Breast epithelium (tissue), 4 donors: Measurements from ENCODE around the gene MED22. TPM values are rescaled to one million over a fixed set of nuclear protein-coding genes. Genes with fewer than 3 reads are reported as not detected.
"Not testable (repeated sequence)": the region's sequence is repeated elsewhere in the genome, so short reads cannot be mapped to it uniquely, and the experiment has no call there.

Experiments used
- DNase-seq, 2 donors: peaks; one replicate each; pipeline ENCODE4 v3.0.0-alpha.2; 2019; ENCODE audit warnings: low spot score in 2 of 2
- H3K27ac ChIP-seq, 2 donors: fragments of 200-600 bp; sonication (generic) in 1 of 2; one replicate each; pipeline ENCODE4 v1.5.1; 2016 to 2019; ENCODE audit warnings: mild to moderate bottlenecking in 1 of 2
- H3K27me3 ChIP-seq, 2 donors: fragments of 200-600 bp; sonication (generic) in 1 of 2; one replicate each; pipeline versions ENCODE4 v1.5.1 to v1.6.0; 2017 to 2019; ENCODE audit warnings: control low read depth in 1 of 2, mild to moderate bottlenecking in 1 of 2
- H3K36me3 ChIP-seq: fragments of 200-600 bp; one replicate; pipeline ENCODE4 v1.5.1; 2019
- H3K4me1 ChIP-seq, 2 donors: fragments of 200-600 bp; sonication (generic); one replicate each; pipeline ENCODE4 v1.5.1; 2016 to 2019; ENCODE audit warnings: control low read depth in 1 of 2
- H3K4me3 ChIP-seq, 3 donors: fragments of 200-600 bp; sonication (generic); 1 replicate in 2 of 3; 2 replicates in 1 of 3; pipeline ENCODE4 v1.5.1; 2016 to 2019; ENCODE audit warnings: mild to moderate bottlenecking in 3 of 3, moderate library complexity in 2 of 3
- H3K9me3 ChIP-seq, 2 donors: fragments of 200-600 bp; sonication (generic) in 1 of 2; one replicate each; pipeline ENCODE4 v1.5.1; 2016 to 2019; ENCODE audit warnings: control low read depth in 1 of 2
- POLR2A ChIP-seq: fragments of 450-650 bp; IDR thresholded peaks from one replicate; pipeline ENCODE4 v1.6.1; 2016; ENCODE audit warnings: antibody characterized with exemption, mild to moderate bottlenecking, moderate library complexity
- POLR2AphosphoS5 ChIP-seq, 3 donors: sonication (generic); formaldehyde crosslinking; IDR thresholded peaks; one replicate each; pipeline ENCODE4 v1.6.1; 2017; ENCODE audit warnings: antibody characterized with exemption in 3 of 3
- intact Hi-C: fragments of 100-400 bp; cut with DNase I; formaldehyde crosslinking; loops from one replicate; pipeline ENCODE4 v1.15.1; 2023; ENCODE audit warnings: low total_unique reads
- total RNA-seq, 3 donors: library from RNA; depleted of rRNA; stranded (reverse); fragments of >200 nt; gene quantifications; one replicate each; pipeline ENCODE4 v1.1.0, GENCODE V29; 2016
- TF ChIP-seq, protein P1 (sequence below), 3 donors: fragments of 450-650 bp; IDR thresholded peaks; one replicate each; pipeline ENCODE4 v1.5.1; 2016 to 2017; ENCODE audit warnings: antibody characterized with exemption in 3 of 3, mild to moderate bottlenecking in 3 of 3, moderate library complexity in 3 of 3

The MED22 gene
- total RNA-seq: 10 to 100 TPM; 19.2 to 32.2 (median 31.1) TPM

DNA sequence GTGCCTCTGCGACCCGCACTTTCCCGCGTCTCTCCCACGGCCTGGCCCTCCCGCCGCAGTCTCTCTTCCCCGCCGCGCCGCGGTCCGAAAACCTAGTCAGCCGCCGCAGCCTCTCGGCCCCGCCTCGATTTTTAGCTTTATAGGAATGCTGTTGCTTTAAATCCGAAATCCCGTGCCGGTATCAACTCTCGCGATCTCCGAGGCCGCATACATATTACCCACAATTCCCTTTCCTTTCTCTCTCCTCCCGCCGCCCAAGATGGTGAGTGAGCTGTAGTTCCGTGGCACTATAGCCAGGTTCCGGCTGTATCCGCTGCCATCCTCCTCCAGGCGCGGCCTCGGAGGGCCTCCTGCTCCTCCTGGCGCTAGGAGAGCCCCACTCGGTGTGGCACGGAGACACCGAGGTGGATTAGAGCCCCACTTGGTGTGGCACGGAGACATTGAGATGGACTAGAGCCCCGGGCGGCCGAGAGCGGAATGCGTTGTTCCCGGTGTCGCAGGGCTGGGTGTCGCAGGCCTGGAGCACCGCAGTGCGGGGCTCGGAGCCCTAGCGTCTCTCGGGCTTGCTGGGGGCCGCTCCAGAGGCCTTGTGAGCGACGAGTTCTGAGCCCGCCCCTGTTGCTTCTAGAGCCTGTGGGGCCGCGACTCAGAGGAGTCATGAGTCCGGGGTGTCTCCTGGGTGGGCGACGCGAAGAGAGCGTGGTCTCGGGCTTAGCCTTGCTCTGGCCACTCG lies at the start of gene MED22, which contains the start of gene RPL7A:
TSS of gene MED22 (minus strand) at position 147 of the 733 bp plus-strand sequence. CDS start 1,469 bp downstream, outside the sequence.
TSS of gene RPL7A (plus strand) at position 234 of the 733 bp plus-strand sequence. CDS start at position 260, 26 bp downstream.
- TF ChIP-seq, protein P1, sequence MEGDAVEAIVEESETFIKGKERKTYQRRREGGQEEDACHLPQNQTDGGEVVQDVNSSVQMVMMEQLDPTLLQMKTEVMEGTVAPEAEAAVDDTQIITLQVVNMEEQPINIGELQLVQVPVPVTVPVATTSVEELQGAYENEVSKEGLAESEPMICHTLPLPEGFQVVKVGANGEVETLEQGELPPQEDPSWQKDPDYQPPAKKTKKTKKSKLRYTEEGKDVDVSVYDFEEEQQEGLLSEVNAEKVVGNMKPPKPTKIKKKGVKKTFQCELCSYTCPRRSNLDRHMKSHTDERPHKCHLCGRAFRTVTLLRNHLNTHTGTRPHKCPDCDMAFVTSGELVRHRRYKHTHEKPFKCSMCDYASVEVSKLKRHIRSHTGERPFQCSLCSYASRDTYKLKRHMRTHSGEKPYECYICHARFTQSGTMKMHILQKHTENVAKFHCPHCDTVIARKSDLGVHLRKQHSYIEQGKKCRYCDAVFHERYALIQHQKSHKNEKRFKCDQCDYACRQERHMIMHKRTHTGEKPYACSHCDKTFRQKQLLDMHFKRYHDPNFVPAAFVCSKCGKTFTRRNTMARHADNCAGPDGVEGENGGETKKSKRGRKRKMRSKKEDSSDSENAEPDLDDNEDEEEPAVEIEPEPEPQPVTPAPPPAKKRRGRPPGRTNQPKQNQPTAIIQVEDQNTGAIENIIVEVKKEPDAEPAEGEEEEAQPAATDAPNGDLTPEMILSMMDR (IDR thresholded peaks at IDR 0.05): peak in 1 of 3 donors; percentile 12
- peak; percentile 95 to 97 (median 96) for TF ChIP-seq POLR2AphosphoS5 (IDR thresholded peaks at IDR 0.05)
- TF ChIP-seq POLR2A: peak; percentile 70
- intact Hi-C loops: no loop called here
- Histone ChIP-seq H3K36me3 (peaks cover 6% of the 10 kb centered on the region), H3K27ac (peak within 1 kb of the TSS; percentile 96 to 98), H3K27me3 (no peaks in the 10 kb centered on the region), H3K9me3 (no peaks in the 10 kb centered on the region), H3K4me3 (peak within 1 kb of the TSS; percentile 95 to 99 (median 99)), H3K4me1 (peaks cover 0 to 18% of the 10 kb centered on the region in 2 donors)
- peak; percentile 94 for DNase-seq

DNA sequence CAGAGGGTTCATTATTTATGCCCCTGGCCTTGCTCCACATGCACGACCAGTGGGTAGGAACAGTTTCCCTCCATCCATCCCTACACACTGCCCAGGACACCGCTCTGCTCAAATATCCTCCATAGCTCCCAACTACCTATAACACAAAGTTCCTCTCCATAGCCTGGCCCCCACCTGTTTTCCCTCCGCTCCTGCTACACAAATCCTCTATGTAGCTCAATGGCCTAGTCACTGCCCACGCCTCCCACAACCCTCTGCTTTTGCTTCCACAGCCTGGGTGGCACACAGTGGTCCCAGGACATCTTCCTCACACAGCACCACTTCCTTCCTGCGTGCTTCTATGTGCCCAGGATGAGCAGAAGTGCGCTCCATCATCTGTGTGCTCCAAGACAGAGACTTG lies 49.4 kb upstream of the MED22 start:
- intact Hi-C loops: loop anchor here (10.0 kb wide), 1 partner anchor 467 kb away; no protein-coding TSS in a partner anchor
- Histone ChIP-seq H3K9me3 (no peaks in the 10 kb centered on the region), H3K27me3 (peaks cover 0 to 17% of the 10 kb centered on the region in 2 donors), H3K4me1 (no peaks in the 10 kb centered on the region), H3K4me3 (no peak overlapping the region), H3K36me3 (no peaks in the 10 kb centered on the region), H3K27ac (no peak overlapping the region)
- no peak for DNase-seq
- TF ChIP-seq POLR2AphosphoS5 (IDR thresholded peaks at IDR 0.05) (no peak), POLR2A (no peak)
- TF ChIP-seq, protein P1 (IDR thresholded peaks at IDR 0.05): no peak

DNA sequence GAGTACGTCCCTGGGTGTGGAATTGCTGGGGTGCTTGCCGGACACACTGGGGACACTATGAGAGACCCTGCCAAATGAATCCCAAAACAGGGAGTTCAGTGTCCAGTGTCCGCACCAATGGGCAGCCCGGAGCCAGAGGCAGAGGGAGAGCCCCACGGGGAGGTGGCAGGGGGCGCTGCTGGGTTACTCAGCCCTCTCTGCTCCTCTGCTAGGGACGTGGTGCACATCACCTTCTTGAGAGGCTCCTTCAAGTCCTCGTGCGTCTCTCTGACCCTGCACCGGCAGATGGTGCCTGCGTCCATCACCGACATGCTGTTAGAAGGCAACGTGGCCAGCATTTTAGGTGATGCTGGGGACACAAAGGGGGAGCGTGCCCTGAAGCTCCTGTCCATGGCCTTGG lies 49.0 kb upstream of the MED22 start:
- H3K36me3 ChIP-seq: no peaks in the 10 kb centered on the region
- peaks cover 0 to 17% of the 10 kb centered on the region in 2 donors for H3K27me3 ChIP-seq
- no peaks in the 10 kb centered on the region for H3K4me1 ChIP-seq
- no peaks in the 10 kb centered on the region for H3K9me3 ChIP-seq
- no peak for DNase-seq
- TF ChIP-seq, protein P1 (IDR thresholded peaks at IDR 0.05): no peak
- TF ChIP-seq POLR2AphosphoS5 (IDR thresholded peaks at IDR 0.05) (no peak), POLR2A (no peak)
- no peak overlapping the region for H3K27ac ChIP-seq
- intact Hi-C loops: loop anchor here (10.0 kb wide), 1 partner anchor 468 kb away; no protein-coding TSS in a partner anchor
- no peak overlapping the region for H3K4me3 ChIP-seq

DNA sequence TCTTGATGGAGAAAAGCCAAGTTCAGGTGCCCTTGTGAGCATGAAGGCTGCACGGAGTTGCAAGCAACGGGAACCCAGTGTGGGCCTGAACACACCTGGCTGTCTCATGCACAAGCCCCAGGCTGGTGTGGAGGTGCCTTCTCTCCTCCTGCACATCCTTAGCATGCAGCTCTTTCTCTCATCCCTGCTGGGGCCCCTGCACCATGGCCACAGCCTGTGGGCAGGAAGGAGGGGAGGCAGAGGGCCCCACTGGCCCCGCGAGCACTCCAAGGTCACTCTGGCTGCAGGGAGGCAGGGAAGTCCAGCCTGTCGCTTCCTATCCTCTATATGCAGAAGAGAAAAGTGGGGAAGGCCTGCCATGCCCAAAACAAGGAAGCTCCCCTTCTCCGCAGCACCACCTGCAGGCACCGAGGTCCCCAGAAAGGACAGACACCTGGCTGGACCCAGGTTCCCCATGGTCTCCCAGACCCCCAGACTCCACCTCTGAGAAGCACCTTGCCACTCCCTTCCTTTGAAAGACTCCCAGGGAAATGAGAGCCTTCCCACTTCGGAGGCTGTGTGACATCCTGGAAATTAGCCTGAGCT lies 46.8 kb upstream of the MED22 start:
- intact Hi-C loops: loop anchor here (10.0 kb wide), 1 partner anchor 470 kb away; no protein-coding TSS in a partner anchor
- Histone ChIP-seq H3K4me1 (no peaks in the 10 kb centered on the region), H3K36me3 (no peaks in the 10 kb centered on the region), H3K4me3 (no peak overlapping the region), H3K27me3 (peaks cover 0 to 17% of the 10 kb centered on the region in 2 donors), H3K9me3 (no peaks in the 10 kb centered on the region), H3K27ac (no peak overlapping the region)
- no peak for TF ChIP-seq POLR2A
- TF ChIP-seq POLR2AphosphoS5 (IDR thresholded peaks at IDR 0.05): no peak
- TF ChIP-seq, protein P1 (IDR thresholded peaks at IDR 0.05): no peak
- no peak for DNase-seq

DNA sequence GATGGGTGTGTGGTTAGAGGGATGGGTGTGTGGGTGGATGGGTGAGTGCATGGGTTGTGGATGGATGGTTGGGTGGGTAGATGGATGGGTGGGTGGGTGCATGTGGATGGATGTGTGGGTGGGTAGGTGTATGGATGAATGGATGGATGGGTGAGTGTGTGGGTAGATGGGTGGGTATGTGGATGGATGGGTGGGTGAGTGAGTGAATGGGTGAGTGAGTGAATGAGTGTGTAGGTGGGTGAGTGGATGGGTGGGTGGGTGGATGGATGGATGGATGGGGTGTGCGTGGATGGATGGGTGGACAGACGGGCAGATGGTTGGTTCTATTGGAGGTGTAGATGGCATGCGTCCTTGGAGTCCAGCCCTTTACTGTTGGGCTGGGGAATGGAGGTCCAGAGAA lies 45.5 kb upstream of the MED22 start:
- Histone ChIP-seq H3K4me1 (no peaks in the 10 kb centered on the region), H3K36me3 (no peaks in the 10 kb centered on the region), H3K4me3 (no peak overlapping the region), H3K27ac (no peak overlapping the region), H3K9me3 (no peaks in the 10 kb centered on the region), H3K27me3 (peaks cover 0 to 17% of the 10 kb centered on the region in 2 donors)
- DNase-seq: no peak
- TF ChIP-seq POLR2AphosphoS5 (IDR thresholded peaks at IDR 0.05) (no peak), POLR2A (no peak)
- TF ChIP-seq, protein P1 (IDR thresholded peaks at IDR 0.05): no peak
- intact Hi-C loops: loop anchor here (10.0 kb wide), 1 partner anchor 471 kb away; no protein-coding TSS in a partner anchor

DNA sequence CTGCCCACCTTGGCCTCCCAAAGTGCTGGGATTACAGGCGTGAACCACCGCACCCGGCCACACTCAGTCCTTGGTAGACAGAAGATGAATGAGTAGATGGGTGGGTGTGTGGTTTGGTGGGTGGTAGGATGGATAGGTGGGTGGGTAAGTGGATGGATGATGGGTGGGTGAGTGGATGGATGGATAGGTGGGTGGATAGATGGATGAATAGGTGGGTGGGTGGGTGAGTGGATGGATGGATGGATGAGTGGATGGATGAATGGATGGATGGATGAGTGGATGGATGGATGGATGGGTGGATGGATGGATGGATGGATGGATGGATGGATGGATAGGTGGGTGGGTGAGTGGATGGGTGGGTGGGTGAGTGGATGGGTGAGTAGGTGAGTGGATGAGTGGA lies 44.4 kb upstream of the MED22 start:
- H3K27me3 ChIP-seq: peaks cover 0 to 17% of the 10 kb centered on the region in 2 donors
- H3K27ac ChIP-seq, DNase-seq, H3K4me1 ChIP-seq, H3K36me3 ChIP-seq, H3K9me3 ChIP-seq, H3K4me3 ChIP-seq: not testable (repeated sequence)
- intact Hi-C loops: loop anchor here (10.0 kb wide), 1 partner anchor 472 kb away; no protein-coding TSS in a partner anchor

DNA sequence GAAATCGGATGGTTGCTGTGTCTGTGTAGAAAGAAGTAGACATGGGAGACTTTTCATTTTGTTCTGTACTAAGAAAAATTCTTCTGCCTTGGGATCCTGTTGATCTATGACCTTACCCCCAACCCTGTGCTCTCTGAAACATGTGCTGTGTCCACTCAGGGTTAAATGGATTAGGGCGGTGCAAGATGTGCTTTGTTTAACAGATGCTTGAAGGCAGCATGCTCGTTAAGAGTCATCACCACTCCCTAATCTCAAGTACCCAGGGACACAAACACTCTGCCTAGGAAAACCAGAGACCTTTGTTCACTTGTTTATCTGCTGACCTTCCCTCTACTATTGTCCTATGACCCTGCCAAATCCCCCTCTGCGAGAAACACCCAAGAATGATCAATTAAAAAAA lies 43.5 kb upstream of the MED22 start:
- intact Hi-C loops: loop anchor here (10.0 kb wide), 1 partner anchor 473 kb away; no protein-coding TSS in a partner anchor
- DNase-seq, H3K4me3 ChIP-seq, H3K36me3 ChIP-seq, H3K27ac ChIP-seq, H3K4me1 ChIP-seq, H3K9me3 ChIP-seq: not testable (repeated sequence)
- H3K27me3 ChIP-seq: peaks cover 0 to 17% of the 10 kb centered on the region in 2 donors
